Measurements from ENCODE around the gene TMEM108.

- TF ChIP-seq, protein P1, sequence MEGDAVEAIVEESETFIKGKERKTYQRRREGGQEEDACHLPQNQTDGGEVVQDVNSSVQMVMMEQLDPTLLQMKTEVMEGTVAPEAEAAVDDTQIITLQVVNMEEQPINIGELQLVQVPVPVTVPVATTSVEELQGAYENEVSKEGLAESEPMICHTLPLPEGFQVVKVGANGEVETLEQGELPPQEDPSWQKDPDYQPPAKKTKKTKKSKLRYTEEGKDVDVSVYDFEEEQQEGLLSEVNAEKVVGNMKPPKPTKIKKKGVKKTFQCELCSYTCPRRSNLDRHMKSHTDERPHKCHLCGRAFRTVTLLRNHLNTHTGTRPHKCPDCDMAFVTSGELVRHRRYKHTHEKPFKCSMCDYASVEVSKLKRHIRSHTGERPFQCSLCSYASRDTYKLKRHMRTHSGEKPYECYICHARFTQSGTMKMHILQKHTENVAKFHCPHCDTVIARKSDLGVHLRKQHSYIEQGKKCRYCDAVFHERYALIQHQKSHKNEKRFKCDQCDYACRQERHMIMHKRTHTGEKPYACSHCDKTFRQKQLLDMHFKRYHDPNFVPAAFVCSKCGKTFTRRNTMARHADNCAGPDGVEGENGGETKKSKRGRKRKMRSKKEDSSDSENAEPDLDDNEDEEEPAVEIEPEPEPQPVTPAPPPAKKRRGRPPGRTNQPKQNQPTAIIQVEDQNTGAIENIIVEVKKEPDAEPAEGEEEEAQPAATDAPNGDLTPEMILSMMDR (IDR thresholded peaks at IDR 0.05), result no peak
- TF ChIP-seq POLR2A (IDR thresholded peaks at IDR 0.05), result no peak
These were observed 154.3 kb downstream of the TMEM108 start for GRCh38 chr3:133192363-133192945.

All from thyroid gland (tissue), 4 donors.